Activated naive CD4-positive, alpha-beta T cell treated with Interleukin-2 at 50 U/mL for 16 hours (primary cell): Measurements from ENCODE around the gene OR52I1.
A peak's percentile ranks its signal among the peaks of the same experiment; 100 is the strongest.

Experiments used
- DNase-seq: peaks from one replicate; pipeline ENCODE4 v3.0.0-alpha.2; 2020

Gene OR52I1

GRCh38 chr11:4593739-4594138 lies at the start of gene OR52I1:
TSS of gene OR52I1 (plus strand) at chr11:4594039. CDS start at chr11:4594039, 0 bp downstream.
- no peak for DNase-seq

- no peak for DNase-seq
These were observed 48.9 kb upstream of the OR52I1 start, which contains the start of gene OR52M1 for GRCh38 chr11:4544891-4545290. TSS of gene OR52M1 (plus strand) at chr11:4545191. CDS start at chr11:4545191, 0 bp downstream.

GRCh38 chr11:4546878-4547277 lies 47.0 kb upstream of the OR52I1 start:
- no peak for DNase-seq

- no peak for DNase-seq
These were observed 46.4 kb upstream of the OR52I1 start for GRCh38 chr11:4547416-4547815.

GRCh38 chr11:4551346-4551979 lies 42.4 kb upstream of the OR52I1 start:
- DNase-seq: no peak

- DNase-seq: no peak
These were observed 34.1 kb upstream of the OR52I1 start for GRCh38 chr11:4559527-4560440.

- DNase-seq: no peak
These were observed 33.4 kb upstream of the OR52I1 start for GRCh38 chr11:4560467-4560866.

- no peak for DNase-seq
These were observed 28.5 kb upstream of the OR52I1 start for GRCh38 chr11:4565371-4565770.

- no peak for DNase-seq
These were observed 24.8 kb upstream of the OR52I1 start for GRCh38 chr11:4569075-4569474.

GRCh38 chr11:4576880-4577279 lies 17.0 kb upstream of the OR52I1 start:
- no peak for DNase-seq

- no peak for DNase-seq
These were observed 16.1 kb upstream of the OR52I1 start for GRCh38 chr11:4577761-4578160.

- DNase-seq: no peak
These were observed 15.2 kb upstream of the OR52I1 start for GRCh38 chr11:4578624-4579023.

- DNase-seq: no peak
These were observed 13.7 kb upstream of the OR52I1 start for GRCh38 chr11:4580124-4580523.

- no peak for DNase-seq
These were observed 12.4 kb upstream of the OR52I1 start, which contains the start of gene OR52I2 for GRCh38 chr11:4581443-4581842. TSS of gene OR52I2 (plus strand) at chr11:4581743.

GRCh38 chr11:4589017-4589416 lies 4.8 kb upstream of the OR52I1 start:
- no peak for DNase-seq

GRCh38 chr11:4605057-4605456 lies 11.2 kb downstream of the OR52I1 start:
- DNase-seq: no peak

- no peak for DNase-seq
These were observed 12.6 kb downstream of the OR52I1 start for GRCh38 chr11:4606231-4607015.

- no peak for DNase-seq
These were observed 13.3 kb downstream of the OR52I1 start for GRCh38 chr11:4607096-4607495.

- peak; percentile 96 for DNase-seq
These were observed 14.2 kb downstream of the OR52I1 start, which contains the start of gene TRIM68 for GRCh38 chr11:4607781-4608666. TSS of gene TRIM68 (minus strand) at chr11:4608231. CDS start at chr11:4605504, 2,727 bp downstream.

GRCh38 chr11:4610258-4610935 lies 16.6 kb downstream of the OR52I1 start:
- DNase-seq: peak; percentile 16

- no peak for DNase-seq
These were observed 18.1 kb downstream of the OR52I1 start for GRCh38 chr11:4611986-4612385.
